GM13976 (cell line): ENCODE data around the gene ADAMTS2.

ENCODE experiments used
- DNase-seq: peaks from one replicate; pipeline ENCODE4 v3.0.0; 2012; ENCODE audit warnings: low spot score
- in situ Hi-C: fragments of 300-500 bp; cut with MboI; formaldehyde crosslinking; loops from one replicate; pipeline ENCODE4 v1.12.0; 2022; ENCODE audit warnings: low sequenced_read_pairs, mixed read lengths, inconsistent platforms; ENCODE audit not compliant: unreplicated experiment
- TF ChIP-seq, protein P1 (sequence below): IDR thresholded peaks from 2 replicates; pipeline ENCODE4 v1.5.1; 2012; ENCODE audit warnings: borderline replicate concordance, mild to moderate bottlenecking; ENCODE audit not compliant: insufficient read depth; ENCODE audit errors: extremely low read depth, missing control alignments, control extremely low read depth

The ADAMTS2 gene

DNA sequence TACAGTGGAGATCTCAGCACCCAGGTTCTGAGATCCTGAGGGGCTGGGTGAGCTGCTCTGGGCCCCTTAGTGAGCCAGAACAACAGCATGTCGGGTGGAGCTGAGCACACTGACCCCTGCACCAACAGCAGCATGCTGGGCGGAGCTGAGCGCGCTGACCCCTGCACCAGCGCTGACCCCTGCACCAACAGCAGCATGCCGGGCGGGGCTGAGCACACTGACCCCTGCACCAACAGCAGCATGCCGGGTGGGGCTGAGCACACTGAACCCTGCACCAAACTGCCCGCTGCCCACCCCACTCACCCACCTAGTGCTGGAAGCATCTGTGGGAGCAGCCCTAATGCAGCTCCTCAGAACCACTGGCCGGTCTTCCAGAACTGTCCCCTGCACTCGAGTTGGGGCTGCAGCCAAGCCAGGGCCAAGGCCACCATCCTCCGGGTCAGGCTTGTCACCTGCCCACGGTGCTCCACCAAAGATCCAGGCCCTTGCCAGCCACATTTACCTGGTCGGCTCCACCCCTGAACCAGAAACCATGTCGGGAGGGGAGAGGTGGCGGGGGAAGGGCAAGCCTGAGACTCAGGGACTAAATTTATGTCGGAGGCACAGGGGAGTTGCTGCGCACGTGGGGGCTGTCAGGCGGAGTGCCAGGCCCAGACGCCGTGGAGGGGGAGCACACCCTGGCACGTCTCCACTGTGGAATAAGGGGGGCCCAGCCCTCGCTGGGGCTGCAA, 80.3 kb downstream of the ADAMTS2 start:
- in situ Hi-C loops = no loop called here
- DNase-seq = no peak
- TF ChIP-seq, protein P1, sequence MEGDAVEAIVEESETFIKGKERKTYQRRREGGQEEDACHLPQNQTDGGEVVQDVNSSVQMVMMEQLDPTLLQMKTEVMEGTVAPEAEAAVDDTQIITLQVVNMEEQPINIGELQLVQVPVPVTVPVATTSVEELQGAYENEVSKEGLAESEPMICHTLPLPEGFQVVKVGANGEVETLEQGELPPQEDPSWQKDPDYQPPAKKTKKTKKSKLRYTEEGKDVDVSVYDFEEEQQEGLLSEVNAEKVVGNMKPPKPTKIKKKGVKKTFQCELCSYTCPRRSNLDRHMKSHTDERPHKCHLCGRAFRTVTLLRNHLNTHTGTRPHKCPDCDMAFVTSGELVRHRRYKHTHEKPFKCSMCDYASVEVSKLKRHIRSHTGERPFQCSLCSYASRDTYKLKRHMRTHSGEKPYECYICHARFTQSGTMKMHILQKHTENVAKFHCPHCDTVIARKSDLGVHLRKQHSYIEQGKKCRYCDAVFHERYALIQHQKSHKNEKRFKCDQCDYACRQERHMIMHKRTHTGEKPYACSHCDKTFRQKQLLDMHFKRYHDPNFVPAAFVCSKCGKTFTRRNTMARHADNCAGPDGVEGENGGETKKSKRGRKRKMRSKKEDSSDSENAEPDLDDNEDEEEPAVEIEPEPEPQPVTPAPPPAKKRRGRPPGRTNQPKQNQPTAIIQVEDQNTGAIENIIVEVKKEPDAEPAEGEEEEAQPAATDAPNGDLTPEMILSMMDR = no peak

GRCh38 chr5:179264053-179264782, 81.0 kb downstream of the ADAMTS2 start:
- TF ChIP-seq, protein P1 = no peak
- DNase-seq = no peak
- in situ Hi-C loops = no loop called here

GRCh38 chr5:179263391-179264052, 81.7 kb downstream of the ADAMTS2 start:
- TF ChIP-seq, protein P1 = no peak
- in situ Hi-C loops = no loop called here
- no peak for DNase-seq

GRCh38 chr5:179262126-179262920, 82.9 kb downstream of the ADAMTS2 start:
- TF ChIP-seq, protein P1 = no peak
- in situ Hi-C loops = no loop called here
- no peak for DNase-seq

- TF ChIP-seq, protein P1 = no peak
- DNase-seq = no peak
- in situ Hi-C loops = no loop called here
These were observed 83.7 kb downstream of the ADAMTS2 start for GRCh38 chr5:179261301-179262125.
